Fibroblast of peridontal ligament (primary cell): ENCODE measurements around the gene HMGN1.

Source experiments
- DNase-seq: peaks from one replicate; pipeline ENCODE4 v3.0.0-alpha.2; 2010; ENCODE audit errors: extremely low read depth

The HMGN1 gene

DNA sequence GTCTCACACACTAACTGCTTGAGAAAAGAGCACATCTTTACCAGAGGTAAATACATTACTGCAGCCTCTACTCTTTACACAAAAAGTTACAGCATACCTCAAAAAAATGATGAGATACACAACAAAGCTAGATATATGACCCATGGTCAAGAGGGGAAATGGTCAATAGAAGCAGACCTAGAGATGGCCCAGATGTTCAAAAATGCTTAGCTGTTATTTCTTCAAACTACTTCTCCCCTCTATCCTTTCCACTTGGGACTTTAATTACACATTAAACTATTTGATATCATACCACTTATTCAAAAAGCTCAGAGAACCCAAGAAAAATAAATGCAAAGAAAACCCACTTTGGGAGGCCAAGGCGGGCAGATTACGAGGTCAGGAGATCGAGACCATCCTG lies 48.3 kb downstream of the HMGN1 start:
- DNase-seq: no peak

DNA sequence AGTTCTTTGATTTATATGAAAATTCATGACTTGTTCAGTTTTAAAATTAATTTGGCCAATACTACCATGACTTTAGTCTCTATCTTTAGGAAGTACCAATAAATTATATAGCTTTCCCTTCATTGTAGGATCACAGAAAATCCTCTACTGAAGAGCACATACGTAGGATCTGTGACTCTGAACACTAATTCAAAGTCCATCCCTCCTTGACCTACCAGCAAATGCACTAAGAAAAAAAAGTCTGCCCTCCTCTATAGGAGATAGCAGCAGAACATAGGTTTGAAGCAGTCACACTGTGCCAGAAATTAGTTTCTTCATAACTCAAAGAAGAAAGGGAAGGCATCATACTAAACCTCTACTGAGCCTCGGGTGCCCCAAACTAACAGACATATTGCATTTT lies 52.0 kb downstream of the HMGN1 start:
- DNase-seq: no peak
